Measurements from ENCODE around the gene NTNG1.

NTNG1 gene

DNA sequence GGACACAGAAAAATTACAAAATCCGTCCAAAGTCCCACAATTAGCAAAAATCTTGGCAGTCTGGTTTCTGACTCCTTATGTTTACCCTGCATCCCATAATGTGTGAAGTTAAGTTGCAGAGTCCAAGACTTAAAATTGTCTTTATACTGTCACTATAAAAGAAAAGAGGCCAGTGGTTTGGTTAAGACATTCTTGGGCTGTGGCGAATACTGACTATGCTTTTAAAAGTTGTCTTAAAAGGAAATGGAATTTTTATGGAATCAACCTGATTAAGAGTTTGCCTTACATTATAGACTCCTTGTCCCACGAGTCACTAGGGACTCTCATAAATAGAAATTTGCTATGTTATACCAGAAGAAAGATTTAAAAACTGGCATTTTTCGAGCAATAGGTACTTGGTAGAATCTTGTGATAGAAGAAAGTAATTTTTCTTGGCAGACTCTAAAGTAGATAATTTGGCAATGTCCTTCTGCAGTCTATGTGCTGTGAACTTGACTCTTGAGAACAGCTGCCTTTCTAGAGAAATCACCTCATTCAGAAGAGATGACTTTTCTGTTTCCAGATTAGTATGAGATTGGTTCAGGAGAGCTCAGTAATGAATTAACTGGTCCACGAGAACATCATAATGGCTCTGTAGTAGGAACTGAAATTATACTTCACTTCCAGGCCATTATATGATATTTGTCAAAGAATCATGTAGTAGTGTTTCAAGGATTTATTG lies 31.8 kb downstream of the NTNG1 start:
- Histone ChIP-seq H3K36me3 (ENCODE audit: insufficient read depth, low read length) (no peaks in the 10 kb centered on the region), H3K27me3 (ENCODE audit: insufficient read depth, low read length, poor library complexity) (no peaks in the 10 kb centered on the region), H3K27ac (ENCODE audit: low read length) (no peak overlapping the region), H2AFZ (ENCODE audit: low read depth, low read length) (no peak overlapping the region), H3K4me1 (ENCODE audit: insufficient read depth, low read length) (no peaks in the 10 kb centered on the region), H3K79me2 (ENCODE audit: insufficient read depth, low read length) (no peaks in the 10 kb centered on the region), H3K4me3 (ENCODE audit: low read depth in 1 of 2, low read length in 2 of 2) (no peak overlapping the region), H3K9ac (ENCODE audit: low read depth, low read length) (no peak overlapping the region), H4K20me1 (ENCODE audit: insufficient read depth, low read length) (no peaks in the 10 kb centered on the region), H3K9me3 (ENCODE audit: insufficient read depth, low read length, severe bottlenecking) (no peaks in the 10 kb centered on the region), H3K4me2 (ENCODE audit: insufficient read depth, low read length) (no peak overlapping the region)
- no peak for TF ChIP-seq CTCF (IDR thresholded peaks at IDR 0.05; ENCODE audit: borderline replicate concordance, extremely low read depth, low read length, poor library complexity, severe bottlenecking)
- no peak for TF ChIP-seq EZH2 (IDR thresholded peaks at IDR 0.05; ENCODE audit: borderline replicate concordance, low read depth, low read length, severe bottlenecking)
- no peak for ATAC-seq (ENCODE audit: insufficient read depth, low read depth)
- no peak for DNase-seq

DNA sequence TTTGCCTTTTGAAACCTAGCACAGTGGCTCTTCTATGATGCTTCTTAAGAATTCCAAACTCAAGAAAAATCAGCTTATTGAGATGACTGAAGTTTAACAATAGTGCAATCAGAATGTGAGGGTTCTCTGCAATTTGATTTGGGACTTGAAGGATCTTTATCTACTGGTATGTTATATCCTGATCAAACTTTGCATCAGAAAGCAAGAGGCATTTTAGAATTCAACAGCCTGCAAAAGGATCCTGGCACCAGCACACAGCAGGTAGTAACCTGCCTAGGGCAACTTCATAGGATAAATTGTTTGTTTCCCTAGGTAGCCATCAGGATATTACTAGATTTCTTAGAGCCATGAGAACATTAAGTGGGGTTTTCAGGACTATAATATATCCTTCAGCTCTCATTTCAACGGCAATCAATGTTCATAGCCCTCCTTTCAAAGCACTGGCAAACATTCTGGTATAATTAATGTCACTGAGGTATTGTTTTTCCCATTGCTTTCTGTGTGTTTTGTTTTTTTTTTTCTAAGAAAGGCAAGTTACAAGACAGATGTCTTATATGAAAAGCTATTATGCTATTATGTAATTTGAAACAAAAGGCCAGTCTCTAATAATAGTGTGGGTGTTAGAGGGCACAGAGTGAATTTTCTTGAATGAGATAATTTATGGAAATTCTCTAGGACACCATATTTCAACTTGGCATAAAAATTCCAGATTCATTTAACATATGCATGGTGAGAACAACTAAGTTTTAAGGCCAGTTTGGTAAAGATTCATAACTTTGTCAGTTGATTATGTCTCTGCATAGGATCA lies 34.5 kb downstream of the NTNG1 start:
- no peaks in the 10 kb centered on the region for H3K27me3 ChIP-seq (ENCODE audit: insufficient read depth, low read length, poor library complexity)
- H3K4me1 ChIP-seq (ENCODE audit: insufficient read depth, low read length) = no peaks in the 10 kb centered on the region
- H3K79me2 ChIP-seq (ENCODE audit: insufficient read depth, low read length) = no peaks in the 10 kb centered on the region
- H3K36me3 ChIP-seq (ENCODE audit: insufficient read depth, low read length) = no peaks in the 10 kb centered on the region
- H2AFZ ChIP-seq (ENCODE audit: low read depth, low read length) = no peak overlapping the region
- no peak overlapping the region for H3K4me2 ChIP-seq (ENCODE audit: insufficient read depth, low read length)
- H3K27ac ChIP-seq (ENCODE audit: low read length) = no peak overlapping the region
- H3K9me3 ChIP-seq (ENCODE audit: insufficient read depth, low read length, severe bottlenecking) = no peaks in the 10 kb centered on the region
- TF ChIP-seq EZH2 (IDR thresholded peaks at IDR 0.05; ENCODE audit: borderline replicate concordance, low read depth, low read length, severe bottlenecking) (no peak), CTCF (IDR thresholded peaks at IDR 0.05; ENCODE audit: borderline replicate concordance, extremely low read depth, low read length, poor library complexity, severe bottlenecking) (no peak)
- no peaks in the 10 kb centered on the region for H4K20me1 ChIP-seq (ENCODE audit: insufficient read depth, low read length)
- ATAC-seq (ENCODE audit: insufficient read depth, low read depth) (no peak), DNase-seq (no peak)
- H3K4me3 ChIP-seq (ENCODE audit: low read depth in 1 of 2, low read length in 2 of 2) = no peak overlapping the region
- H3K9ac ChIP-seq (ENCODE audit: low read depth, low read length) = no peak overlapping the region

- no peak overlapping the region for H3K4me2 ChIP-seq (ENCODE audit: insufficient read depth, low read length)
- H3K36me3 ChIP-seq (ENCODE audit: insufficient read depth, low read length) = no peaks in the 10 kb centered on the region
- H3K27ac ChIP-seq (ENCODE audit: low read length) = no peak overlapping the region
- TF ChIP-seq EZH2 (IDR thresholded peaks at IDR 0.05; ENCODE audit: borderline replicate concordance, low read depth, low read length, severe bottlenecking) (no peak), CTCF (IDR thresholded peaks at IDR 0.05; ENCODE audit: borderline replicate concordance, extremely low read depth, low read length, poor library complexity, severe bottlenecking) (no peak)
- H3K4me3 ChIP-seq (ENCODE audit: low read depth in 1 of 2, low read length in 2 of 2) = no peak overlapping the region
- H2AFZ ChIP-seq (ENCODE audit: low read depth, low read length) = no peak overlapping the region
- no peaks in the 10 kb centered on the region for H3K27me3 ChIP-seq (ENCODE audit: insufficient read depth, low read length, poor library complexity)
- peaks cover 14% of the 10 kb centered on the region for H3K4me1 ChIP-seq (ENCODE audit: insufficient read depth, low read length)
- H3K79me2 ChIP-seq (ENCODE audit: insufficient read depth, low read length) = no peaks in the 10 kb centered on the region
- no peaks in the 10 kb centered on the region for H3K9me3 ChIP-seq (ENCODE audit: insufficient read depth, low read length, severe bottlenecking)
- no peak overlapping the region for H3K9ac ChIP-seq (ENCODE audit: low read depth, low read length)
- ATAC-seq (ENCODE audit: insufficient read depth, low read depth) (no peak), DNase-seq (no peak)
- no peaks in the 10 kb centered on the region for H4K20me1 ChIP-seq (ENCODE audit: insufficient read depth, low read length)
Measured at GRCh38 chr1:107181253-107181969, 40.6 kb downstream of the NTNG1 start.

Measured in DND-41 (cell line).